ENCODE results near the gene GIPC2.

GIPC2 gene

DNA sequence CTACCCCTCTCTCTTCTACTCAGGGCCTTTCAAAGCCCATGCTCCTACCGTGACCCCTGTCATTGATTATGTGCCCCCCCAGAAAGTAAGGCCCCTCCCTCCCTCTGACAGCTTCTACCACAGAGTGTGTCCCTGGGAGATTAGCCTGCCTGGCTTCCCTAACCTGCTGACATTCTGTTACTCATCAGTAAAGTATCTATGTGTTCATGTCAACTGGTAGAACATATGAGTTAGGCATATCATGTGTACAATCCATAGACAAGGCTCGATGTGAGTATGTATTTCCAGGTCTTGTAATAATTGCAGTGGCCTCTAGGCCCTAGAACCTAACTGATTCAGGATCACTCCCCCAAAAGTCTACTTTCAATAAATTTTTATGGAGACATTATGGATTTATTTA lies 120.0 kb downstream of the GIPC2 start:
- TF ChIP-seq GATA2 (IDR thresholded peaks at IDR 0.05; ENCODE audit: low read depth, low read length) = no peak
- TF ChIP-seq GATA3 (IDR thresholded peaks at IDR 0.05; ENCODE audit: low read depth, low read length) = no peak

DNA sequence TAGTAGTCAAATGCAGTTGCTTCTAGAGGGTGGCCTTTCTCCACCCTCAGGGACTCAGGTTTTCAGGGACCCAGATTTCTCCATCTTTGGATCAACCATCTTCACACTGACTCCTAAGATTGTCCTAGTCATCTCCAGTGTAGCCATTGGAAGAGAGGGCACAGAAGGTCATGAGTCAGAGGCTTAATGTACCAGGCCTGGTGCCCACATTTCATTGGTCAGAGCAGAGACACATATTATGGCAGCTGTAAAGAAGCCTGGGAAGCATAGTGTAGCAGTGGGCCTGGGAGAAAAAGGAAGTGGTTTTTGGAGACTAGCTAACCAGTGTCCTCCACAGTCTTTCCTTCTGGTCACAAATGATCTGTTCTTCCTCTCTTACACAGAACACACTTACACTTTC lies 122.5 kb downstream of the GIPC2 start:
- TF ChIP-seq GATA2 (IDR thresholded peaks at IDR 0.05; ENCODE audit: low read depth, low read length) (no peak), GATA3 (IDR thresholded peaks at IDR 0.05; ENCODE audit: low read depth, low read length) (no peak)

DNA sequence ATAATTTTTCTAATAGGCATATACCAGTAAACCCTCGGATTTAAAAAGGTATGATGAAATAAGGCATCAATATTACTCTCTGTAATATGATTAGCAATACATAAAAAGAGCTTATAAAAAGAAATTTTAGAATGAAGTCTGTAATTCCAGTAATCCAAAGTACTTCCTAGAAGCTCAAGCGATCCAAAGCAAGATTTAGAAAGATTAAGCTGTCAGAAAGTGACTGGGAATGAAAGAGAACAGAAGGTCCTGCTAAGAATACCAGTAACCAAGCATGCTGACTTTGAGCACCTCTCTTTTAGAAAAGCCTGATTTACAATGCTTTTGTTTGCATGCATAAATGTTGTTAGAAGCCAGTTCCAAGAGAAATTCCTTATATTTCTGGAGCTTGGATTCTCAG lies 125.1 kb downstream of the GIPC2 start:
- TF ChIP-seq GATA3 (IDR thresholded peaks at IDR 0.05; ENCODE audit: low read depth, low read length) (no peak), GATA2 (IDR thresholded peaks at IDR 0.05; ENCODE audit: low read depth, low read length) (no peak)

DNA sequence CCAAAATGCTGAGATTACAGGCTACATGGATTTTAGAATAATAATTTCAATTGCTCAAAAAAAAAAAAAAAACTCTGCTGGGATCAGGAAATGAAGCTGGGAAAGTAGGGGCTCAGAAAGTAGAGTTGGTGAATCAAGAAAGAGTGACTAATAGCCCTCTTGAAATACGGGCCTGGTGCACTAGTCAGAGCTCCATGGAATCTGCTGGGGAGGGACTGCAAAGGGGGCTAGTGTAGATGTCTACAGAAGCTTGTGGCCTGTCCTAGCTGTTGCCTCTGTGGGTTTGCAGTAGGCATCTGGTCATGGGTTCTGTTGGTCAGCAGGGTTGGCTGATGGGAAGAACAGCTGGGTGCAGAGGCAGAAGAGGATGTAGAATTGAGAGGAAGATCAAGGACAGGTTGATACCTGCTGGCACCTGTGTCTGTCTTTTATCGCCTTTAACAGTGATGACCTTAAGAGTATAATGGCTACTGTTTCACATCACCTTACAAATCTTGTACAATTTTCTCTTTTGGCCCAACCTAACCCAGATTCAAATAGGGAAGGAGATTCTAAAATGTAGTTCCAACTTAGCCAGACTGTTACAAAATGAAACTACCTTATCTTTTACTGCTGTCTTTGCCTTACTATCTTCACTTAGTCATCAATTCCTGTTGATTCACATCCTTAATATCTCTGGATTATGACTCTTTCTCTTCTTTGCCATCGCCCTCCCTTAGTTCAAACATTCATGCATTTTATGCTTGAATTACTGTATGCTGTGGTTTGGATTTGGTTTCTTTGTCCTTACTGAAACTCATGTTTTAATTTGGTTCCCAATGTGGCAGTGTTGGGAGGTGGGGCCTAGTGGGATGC lies 126.2 kb downstream of the GIPC2 start:
- TF ChIP-seq GATA3 (IDR thresholded peaks at IDR 0.05; ENCODE audit: low read depth, low read length) = no peak
- no peak for TF ChIP-seq GATA2 (IDR thresholded peaks at IDR 0.05; ENCODE audit: low read depth, low read length)

DNA sequence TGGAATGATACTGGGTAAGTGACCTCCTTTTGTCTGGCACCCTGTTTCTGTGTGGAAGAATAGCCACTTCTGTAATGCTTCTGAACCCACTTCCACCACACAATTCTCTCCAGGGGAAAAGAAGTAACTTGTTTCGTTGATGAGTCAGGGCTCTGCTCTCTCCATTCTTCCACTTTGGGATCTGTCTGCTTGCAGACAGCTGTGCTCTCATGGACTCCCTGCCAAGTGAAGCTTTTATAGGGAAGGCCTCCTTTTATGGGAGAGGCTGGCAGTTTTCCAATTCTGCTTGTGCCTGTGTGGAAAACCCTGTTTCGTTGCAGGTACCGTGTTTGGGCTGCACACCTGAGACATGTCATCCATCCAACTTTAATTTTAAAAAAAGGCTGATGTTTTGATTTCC lies 130.7 kb downstream of the GIPC2 start:
- TF ChIP-seq GATA3 (IDR thresholded peaks at IDR 0.05; ENCODE audit: low read depth, low read length) = no peak

DNA sequence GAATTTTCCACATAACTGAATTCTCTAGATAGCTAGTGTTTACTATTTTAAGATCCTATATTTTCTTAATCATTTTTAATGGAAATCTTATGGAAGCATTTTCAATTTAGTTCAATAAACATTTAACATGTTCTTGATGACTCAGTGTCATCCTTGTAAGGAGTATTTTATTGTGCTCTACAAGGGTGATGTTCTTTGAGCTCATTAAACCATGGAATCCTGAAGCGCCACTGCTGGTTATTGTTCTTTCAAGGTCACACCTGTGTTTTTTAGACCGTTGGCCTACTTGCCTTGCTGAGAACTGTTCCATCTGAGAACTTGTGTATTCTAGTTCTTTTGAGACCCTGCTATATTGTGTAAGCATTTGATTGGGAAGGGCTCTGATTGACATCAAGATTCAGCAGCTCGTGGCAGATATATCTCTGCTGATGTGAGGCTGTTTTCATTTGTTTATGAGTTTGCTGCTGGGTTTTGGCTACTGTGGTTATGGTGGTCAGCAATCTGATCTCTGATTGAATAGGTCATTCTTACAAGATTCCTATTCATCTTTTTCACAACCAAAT lies 132.0 kb downstream of the GIPC2 start:
- TF ChIP-seq GATA2 (IDR thresholded peaks at IDR 0.05; ENCODE audit: low read depth, low read length) (no peak), GATA3 (IDR thresholded peaks at IDR 0.05; ENCODE audit: low read depth, low read length) (no peak)

DNA sequence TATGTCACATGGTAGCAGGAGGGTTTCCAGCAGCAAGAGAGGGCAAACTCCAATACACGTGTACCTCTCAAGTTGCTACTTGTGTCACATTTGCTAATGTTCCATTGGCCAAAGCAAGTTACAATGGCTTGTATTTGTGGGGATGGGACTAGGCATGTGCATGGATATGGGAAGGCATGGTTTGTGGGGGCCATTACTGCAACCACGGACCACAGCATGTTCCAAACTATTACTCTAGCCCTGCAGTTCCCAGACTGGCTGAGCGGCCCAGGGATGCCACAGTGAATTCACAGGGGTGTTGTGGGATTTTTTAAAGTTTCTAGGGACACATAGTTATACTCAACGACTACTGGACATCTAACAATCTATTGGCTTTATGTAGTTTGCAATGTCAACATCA lies 133.1 kb downstream of the GIPC2 start:
- TF ChIP-seq GATA2 (IDR thresholded peaks at IDR 0.05; ENCODE audit: low read depth, low read length) (no peak), GATA3 (IDR thresholded peaks at IDR 0.05; ENCODE audit: low read depth, low read length) (no peak)

DNA sequence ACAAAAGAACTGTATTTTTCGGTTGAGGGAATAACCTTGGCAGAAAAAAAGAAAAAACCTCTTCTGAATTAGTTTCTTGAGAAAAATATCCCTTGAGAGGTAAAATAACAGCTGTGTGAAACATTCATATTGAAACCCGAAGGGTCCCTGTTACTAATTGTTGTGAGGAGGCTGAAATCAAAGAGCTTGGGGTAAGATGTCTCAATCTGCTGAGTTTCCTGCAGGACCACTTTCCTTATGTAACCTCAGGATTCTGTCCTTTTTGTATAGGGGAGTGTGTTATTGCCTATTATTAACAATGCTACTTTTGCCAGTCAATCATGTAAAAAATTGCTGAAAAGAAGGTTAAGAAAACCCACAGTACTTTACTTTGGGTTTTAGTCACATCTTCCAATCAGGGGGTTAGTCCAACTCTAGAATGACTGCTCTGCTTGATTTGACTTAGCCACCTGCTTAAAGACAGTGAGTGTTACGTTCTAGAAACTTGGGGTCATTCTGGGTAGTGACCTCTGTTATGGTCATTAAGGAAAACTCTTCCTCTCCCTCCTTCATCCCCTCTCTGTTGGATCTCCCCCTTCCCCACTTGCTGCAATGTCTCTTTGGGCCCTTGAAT lies 138.8 kb downstream of the GIPC2 start:
- no peak for TF ChIP-seq GATA3 (IDR thresholded peaks at IDR 0.05; ENCODE audit: low read depth, low read length)
- TF ChIP-seq GATA2 (IDR thresholded peaks at IDR 0.05; ENCODE audit: low read depth, low read length) = no peak

All from SH-SY5Y (cell line).